ENCODE results near the gene PALS2. TPM values are rescaled to one million over a fixed set of nuclear protein-coding genes. Genes with fewer than 3 reads are reported as not detected.

Gene PALS2
- total and polyA plus RNA-seq, 2 donors (not counting 3 experiments of a cell fraction or from before 2014, with no cell fraction given) = 4.3 to 23.6 TPM

- no peaks in the 10 kb centered on the region for H4K20me1 ChIP-seq (replicated peaks; ENCODE audit: control insufficient read depth, extremely low read depth, insufficient read depth, low read length)
- intact Hi-C loops (cut with micrococcal nuclease) = no loop called here
- no peak overlapping the region for H3K9ac ChIP-seq (replicated peaks; ENCODE audit: extremely low read depth, insufficient read depth, low read length)
- peaks cover 11% of the 10 kb centered on the region for H3K79me2 ChIP-seq (ENCODE audit: control insufficient read depth, insufficient read depth, low read length)
- DNase-seq (ENCODE audit: low read depth, low spot score) (no peak), FAIRE-seq (no peak)
- dilution Hi-C loops (cut with MboI; ENCODE audit: extremely low pct_ligation_motif_present, low sequenced_read_pairs) = no loop called here
- no peak overlapping the region for H2AFZ ChIP-seq (ENCODE audit: low read depth, low read length)
- no peak overlapping the region for H3K4me3 ChIP-seq (replicated peaks in 1 of 3; ENCODE audit: insufficient read depth in 1 of 3, low read depth in 1 of 3, low read length in 3 of 3)
- ChIA-PET CTCF (no interaction called here), POLR2A (no interaction called here)
- H3K4me2 ChIP-seq (ENCODE audit: insufficient read depth, low read length) = no peak overlapping the region
- no TSS peak for BruUV-seq (replicated peaks)
- no peaks in the 10 kb centered on the region for H3K36me3 ChIP-seq (ENCODE audit: control insufficient read depth in 2 of 2, extremely low read depth in 1 of 2, insufficient read depth in 2 of 2, low read length in 2 of 2)
- H3K27me3 ChIP-seq (ENCODE audit: control insufficient read depth in 2 of 2, insufficient read depth in 2 of 2, low read length in 2 of 2) = no peaks in the 10 kb centered on the region
- no peaks in the 10 kb centered on the region for H3K9me3 ChIP-seq (replicated peaks; ENCODE audit: control insufficient read depth, insufficient read depth, low read length)
- no peaks in the 10 kb centered on the region for H3K9me1 ChIP-seq (replicated peaks; ENCODE audit: control insufficient read depth, extremely low read depth, insufficient read depth, low read length)
- TF ChIP-seq CTCF (IDR thresholded peaks at IDR 0.05; ENCODE audit: extremely low read depth in 1 of 2, insufficient read depth in 1 of 2, low read depth in 1 of 2, low read length in 2 of 2) = no peak
- no peak for TF ChIP-seq JUN (IDR thresholded peaks at IDR 0.05; ENCODE audit: borderline replicate concordance, insufficient read depth, insufficient read length, low read depth)
- TF ChIP-seq FOS (IDR thresholded peaks at IDR 0.05; ENCODE audit: borderline replicate concordance, insufficient read depth, low read length) = no peak
- TF ChIP-seq MAX (IDR thresholded peaks at IDR 0.05; ENCODE audit: insufficient read depth, insufficient read length) = no peak
- no peak for TF ChIP-seq EZH2 (IDR thresholded peaks at IDR 0.05; ENCODE audit: borderline replicate concordance, low read depth, low read length, severe bottlenecking)
- no peak for TF ChIP-seq GATA2 (IDR thresholded peaks at IDR 0.05; ENCODE audit: insufficient read depth, insufficient read length, low read depth, low read length)
- TF ChIP-seq MYC (IDR thresholded peaks at IDR 0.05; ENCODE audit: low read depth, low read length) = no peak
- TF ChIP-seq POLR2A (IDR thresholded peaks at IDR 0.05; ENCODE audit: low read depth, low read length) = no peak
- TF ChIP-seq POLR2AphosphoS5 (IDR thresholded peaks at IDR 0.05; ENCODE audit: insufficient read depth, low read depth, low read length) = no peak
- H3K4me1 ChIP-seq (ENCODE audit: control insufficient read depth, extremely low read depth, insufficient read depth, low read length) = peaks cover 10% of the 10 kb centered on the region
- no peak overlapping the region for H3K27ac ChIP-seq (ENCODE audit: insufficient read depth, low read depth, low read length)
Measured at GRCh38 chr7:24604630-24605029, 31.4 kb downstream of the PALS2 start.
